Left ventricle myocardium inferior (tissue), 1 donor: ENCODE data around the gene SLC19A2. TPM values are rescaled to one million over a fixed set of nuclear protein-coding genes. Genes with fewer than 3 reads are reported as not detected.

ENCODE experiments used
- DNase-seq: peaks from one replicate; pipeline ENCODE4 v3.0.0-alpha.2; 2020
- H3K27ac ChIP-seq: fragments of 200-600 bp; replicated peaks from 2 replicates; pipeline ENCODE4 v1.8.0; 2021
- H3K27me3 ChIP-seq: fragments of 200-600 bp; 2 replicates; pipeline ENCODE4 v1.8.0; 2021; ENCODE audit warnings: low read depth
- H3K36me3 ChIP-seq: fragments of 200-600 bp; 2 replicates; pipeline ENCODE4 v1.8.0; 2021
- H3K4me1 ChIP-seq: fragments of 200-600 bp; 2 replicates; pipeline ENCODE4 v1.8.0; 2021
- H3K4me3 ChIP-seq: fragments of 200-600 bp; 2 replicates; pipeline ENCODE4 v1.8.0; 2021; ENCODE audit warnings: mild to moderate bottlenecking, moderate library complexity
- H3K9me3 ChIP-seq: fragments of 200-600 bp; replicated peaks from 2 replicates; pipeline ENCODE4 v1.8.0; 2021
- CTCF ChIP-seq: fragments of 200-600 bp; IDR thresholded peaks from 2 replicates; pipeline ENCODE4 v1.8.0; 2021; ENCODE audit warnings: antibody characterized with exemption, mild to moderate bottlenecking, borderline replicate concordance
- intact Hi-C: fragments of 100-400 bp; cut with micrococcal nuclease; formaldehyde crosslinking; loops from one replicate; pipeline ENCODE4 v1.11.0; 2022
- total RNA-seq: library from RNA; stranded (reverse); fragmentation: NEBNext Ultra II Directional; extraction: Animal tissue kit (Norgen Biotek cat#: 25700); gene quantifications from one replicate; pipeline ENCODE4 v1.2.1, GENCODE V29; 2021
- donor health status: DM: no; HTN: yes; CAD: no; lungs with severe emphysema.

SLC19A2 gene
- total RNA-seq, 1 donor from 2014 or later: 16.6 TPM

- H3K36me3 ChIP-seq: peaks cover 20% of the 10 kb centered on the region
- H3K4me3 ChIP-seq: no peak overlapping the region
- TF ChIP-seq CTCF: no peak
- H3K4me1 ChIP-seq: peaks cover 76% of the 10 kb centered on the region
- no peaks in the 10 kb centered on the region for H3K27me3 ChIP-seq
- intact Hi-C loops: loop anchor here (10.0 kb wide), 1 partner anchor 45 kb away; no protein-coding TSS in a partner anchor
- H3K27ac ChIP-seq: no peak overlapping the region
- H3K9me3 ChIP-seq: no peaks in the 10 kb centered on the region
- DNase-seq: no peak
Observed at GRCh38 chr1:169479363-169480066, 6.2 kb downstream of the SLC19A2 start.

- intact Hi-C loops: loop anchor here (10.0 kb wide), 1 partner anchor 47 kb away; no protein-coding TSS in a partner anchor
- H3K27ac ChIP-seq: no peak overlapping the region
Observed at GRCh38 chr1:169478094-169478672, 7.6 kb downstream of the SLC19A2 start.

GRCh38 chr1:169475806-169476387 lies 9.8 kb downstream of the SLC19A2 start:
- no peak for TF ChIP-seq CTCF
- intact Hi-C loops: loop anchor here (10.0 kb wide), 1 partner anchor 49 kb away; no protein-coding TSS in a partner anchor
- DNase-seq: no peak
- Histone ChIP-seq H3K4me3 (no peak overlapping the region), H3K9me3 (no peaks in the 10 kb centered on the region), H3K27ac (no peak overlapping the region), H3K27me3 (no peaks in the 10 kb centered on the region), H3K36me3 (peaks cover 20% of the 10 kb centered on the region), H3K4me1 (peaks cover 50% of the 10 kb centered on the region)

More at GRCh38 chr1:169478094-169478672, 7.6 kb downstream of the SLC19A2 start:
- Histone ChIP-seq H3K4me1 (peaks cover 68% of the 10 kb centered on the region), H3K36me3 (peaks cover 20% of the 10 kb centered on the region), H3K27me3 (no peaks in the 10 kb centered on the region), H3K9me3 (no peaks in the 10 kb centered on the region), H3K4me3 (no peak overlapping the region)
- no peak for TF ChIP-seq CTCF
- no peak for DNase-seq

- Histone ChIP-seq H3K4me1 (peaks cover 35% of the 10 kb centered on the region), H3K27me3 (no peaks in the 10 kb centered on the region), H3K4me3 (no peak overlapping the region), H3K36me3 (peaks cover 20% of the 10 kb centered on the region), H3K9me3 (no peaks in the 10 kb centered on the region), H3K27ac (no peak overlapping the region)
- DNase-seq: no peak
- TF ChIP-seq CTCF: no peak
- intact Hi-C loops: loop anchor here (10.0 kb wide), 1 partner anchor 50 kb away; no protein-coding TSS in a partner anchor
Observed at GRCh38 chr1:169474302-169474995, 11.3 kb downstream of the SLC19A2 start.

- intact Hi-C loops: loop anchor here (10.0 kb wide), 1 partner anchor 51 kb away; no protein-coding TSS in a partner anchor
- no peaks in the 10 kb centered on the region for H3K27me3 ChIP-seq
- no peak for TF ChIP-seq CTCF
- H3K9me3 ChIP-seq: no peaks in the 10 kb centered on the region
- H3K27ac ChIP-seq: no peak overlapping the region
- peaks cover 25% of the 10 kb centered on the region for H3K4me1 ChIP-seq
- DNase-seq: no peak
- peaks cover 30% of the 10 kb centered on the region for H3K36me3 ChIP-seq
- no peak overlapping the region for H3K4me3 ChIP-seq
Observed at GRCh38 chr1:169473347-169473746, 12.4 kb downstream of the SLC19A2 start.
